Endothelial cell of umbilical vein (primary cell): ENCODE data around the gene FOLR2. TPM values are rescaled to one million over a fixed set of nuclear protein-coding genes. Genes with fewer than 3 reads are reported as not detected.
A peak's percentile ranks its signal among the peaks of the same experiment; 100 is the strongest.

Experiments
- BruUV-seq: library from RNA; stranded (reverse); fragments of 400-500 nt; replicated peaks from 2 replicates; lab custom pipeline; 2021; lab: Mats Ljungman, UMichigan
- CTCF ChIA-PET: fragments of 300-600, 350-600 bp; sonication (Branson Sonifier 250); formaldehyde crosslinking; loops from one replicate; lab custom pipeline; 2021; ENCODE audit warnings: antibody characterized with exemption, inconsistent platforms; lab: Charles Lee
- POLR2A ChIA-PET: fragments of 300-600, 350-600 bp; sonication (Branson Sonifier 250); formaldehyde crosslinking; loops from one replicate; lab custom pipeline; 2021; ENCODE audit warnings: antibody characterized with exemption, inconsistent platforms; lab: Charles Lee
- DNase-seq: peaks from one replicate; pipeline ENCODE4 v3.0.0-alpha.2; 2011; ENCODE audit warnings: low read depth, low spot score
- FAIRE-seq: peaks from 2 replicates; lab custom pipeline; 2011; peaks lifted over from hg19 to GRCh38; lab: Jason Lieb, UNC
- H2AFZ ChIP-seq: 2 replicates; pipeline ENCODE4 v1.6.0; 2012; ENCODE audit warnings: low read depth, low read length, control low read depth, inconsistent platforms
- H3K27ac ChIP-seq: 2 replicates; pipeline ENCODE4 v1.5.1; 2011; ENCODE audit warnings: low read depth, mild to moderate bottlenecking, control low read depth, low read length, moderate library complexity; ENCODE audit not compliant: insufficient read depth
- H3K27me3 ChIP-seq, 2 experiments: 2 replicates each; pipeline versions ENCODE4 v1.6.0 to v1.6.1; 2011; ENCODE audit warnings: low read length in 2 of 2, mixed read lengths in 1 of 2; ENCODE audit not compliant: control insufficient read depth in 2 of 2, insufficient read depth in 2 of 2
- H3K36me3 ChIP-seq, 2 experiments: 2 replicates in 1 of 2; 3 replicates in 1 of 2; pipeline ENCODE4 v1.5.1; 2011; ENCODE audit warnings: low read length in 2 of 2, mild to moderate bottlenecking in 1 of 2, moderate library complexity in 1 of 2; ENCODE audit not compliant: control insufficient read depth in 2 of 2, insufficient read depth in 2 of 2; ENCODE audit errors: extremely low read depth in 1 of 2
- H3K4me1 ChIP-seq: 3 replicates; pipeline ENCODE4 v1.5.1; 2011; ENCODE audit warnings: mild to moderate bottlenecking, low read length; ENCODE audit not compliant: control insufficient read depth, insufficient read depth; ENCODE audit errors: extremely low read depth
- H3K4me2 ChIP-seq: 2 replicates; pipeline ENCODE4 v1.6.1; 2011; ENCODE audit warnings: low read length, control low read depth, mixed read lengths; ENCODE audit not compliant: insufficient read depth
- H3K4me3 ChIP-seq, 3 experiments: fragments of 200-600 bp in 1 of 3; sonication (generic), shearing (Covaris generic) in 1 of 3; replicated peaks in 1 of 3; 2 replicates each; pipeline ENCODE4 v1.5.1; 2011 to 2016; ENCODE audit warnings: control low read depth in 3 of 3, low read length in 3 of 3, mild to moderate bottlenecking in 2 of 3, inconsistent platforms in 1 of 3, low read depth in 1 of 3, moderate library complexity in 1 of 3; ENCODE audit not compliant: insufficient read depth in 1 of 3
- H3K79me2 ChIP-seq: 2 replicates; pipeline ENCODE4 v1.6.0; 2012; ENCODE audit warnings: low read length, inconsistent platforms; ENCODE audit not compliant: control insufficient read depth, insufficient read depth
- H3K9ac ChIP-seq: replicated peaks from 2 replicates; pipeline ENCODE3; 2011; ENCODE audit warnings: low read length, control low read depth; ENCODE audit not compliant: insufficient read depth; ENCODE audit errors: extremely low read depth
- H3K9me1 ChIP-seq: replicated peaks from 3 replicates; pipeline ENCODE4 v1.6.0; 2011; ENCODE audit warnings: mild to moderate bottlenecking, low read length; ENCODE audit not compliant: control insufficient read depth, insufficient read depth; ENCODE audit errors: extremely low read depth
- H3K9me3 ChIP-seq: replicated peaks from 2 replicates; pipeline ENCODE4 v1.5.1; 2012; ENCODE audit warnings: low read length, inconsistent platforms; ENCODE audit not compliant: control insufficient read depth, insufficient read depth
- H4K20me1 ChIP-seq: replicated peaks from 2 replicates; pipeline ENCODE3; 2011; ENCODE audit warnings: mild to moderate bottlenecking, low read length; ENCODE audit not compliant: control insufficient read depth, insufficient read depth; ENCODE audit errors: extremely low read depth
- CTCF ChIP-seq, 2 donors: IDR thresholded peaks; 1 replicate in 1 of 2; 2 replicates in 1 of 2; pipeline ENCODE4 v1.5.1; 2011; ENCODE audit warnings: low read length in 2 of 2, mild to moderate bottlenecking in 2 of 2, moderate library complexity in 2 of 2, control low read depth in 1 of 2, inconsistent platforms in 1 of 2, low read depth in 1 of 2; ENCODE audit not compliant: insufficient read depth in 1 of 2; ENCODE audit errors: extremely low read depth in 1 of 2
- EZH2 ChIP-seq: IDR thresholded peaks from 2 replicates; pipeline ENCODE4 v1.6.1; 2012; ENCODE audit warnings: borderline replicate concordance, low read depth, mild to moderate bottlenecking, moderate library complexity, low read length, inconsistent platforms; ENCODE audit not compliant: severe bottlenecking
- FOS ChIP-seq: IDR thresholded peaks from 2 replicates; pipeline ENCODE4 v1.6.1; 2011; ENCODE audit warnings: mild to moderate bottlenecking, low read length, moderate library complexity, borderline replicate concordance; ENCODE audit not compliant: insufficient read depth
- GATA2 ChIP-seq: IDR thresholded peaks from 2 replicates; pipeline ENCODE4 v1.7.0; 2011; ENCODE audit warnings: low read depth, mild to moderate bottlenecking, moderate library complexity, mixed read lengths, low read length; ENCODE audit not compliant: insufficient read length, insufficient read depth
- JUN ChIP-seq: IDR thresholded peaks from 2 replicates; pipeline ENCODE4 v1.6.1; 2011; ENCODE audit warnings: borderline replicate concordance, low read depth; ENCODE audit not compliant: insufficient read length, insufficient read depth
- MAX ChIP-seq: IDR thresholded peaks from 2 replicates; pipeline ENCODE4 v1.6.1; 2011; ENCODE audit not compliant: insufficient read depth, insufficient read length
- MYC ChIP-seq: IDR thresholded peaks from one replicate; pipeline ENCODE4 v1.6.1; 2011; ENCODE audit warnings: mild to moderate bottlenecking, low read depth, low read length
- POLR2A ChIP-seq: IDR thresholded peaks from 2 replicates; pipeline ENCODE4 v1.6.1; 2012; ENCODE audit warnings: low read depth, mild to moderate bottlenecking, control low read depth, low read length
- POLR2AphosphoS5 ChIP-seq: IDR thresholded peaks from 2 replicates; pipeline ENCODE4 v1.6.1; 2012; ENCODE audit warnings: low read depth, mild to moderate bottlenecking, control low read depth, low read length, moderate library complexity; ENCODE audit not compliant: insufficient read depth
- dilution Hi-C: fragments of 300-500 bp; cut with MboI; formaldehyde crosslinking; loops from one replicate; pipeline ENCODE4 v1.15.0; 2019; ENCODE audit warnings: low sequenced_read_pairs; ENCODE audit not compliant: extremely low pct_ligation_motif_present
- intact Hi-C: fragments of 100-400 bp; cut with micrococcal nuclease; formaldehyde crosslinking; loops from one replicate; pipeline ENCODE4 v1.10.0; 2022
- polyA plus RNA-seq, 4 experiments: library from polyadenylated mRNA; depleted of rRNA in 3 of 4; stranded (reverse) in 3 of 4; unstranded in 1 of 4; fragments of >200 nt; gene quantifications; 2 replicates each; pipeline versions ENCODE4 v1.2.1 to v1.2.3, GENCODE V29; 2011 to 2012; ENCODE audit warnings: missing spikeins in 1 of 4
- total RNA-seq: library from RNA; stranded (reverse); gene quantifications from 2 replicates; pipeline ENCODE4 v1.2.3, GENCODE V29; 2021

The FOLR2 gene
- total and polyA plus RNA-seq, 2 donors (not counting 3 experiments of a cell fraction or from before 2014, with no cell fraction given) = not detected

- ChIA-PET POLR2A (no interaction called here), CTCF (interaction anchor here (0.7 to 3.8 kb wide), 22 partner anchors 8 to 261 kb away, joined by 3 to 38 read pairs (median 3); partner anchors contain the start of gene INPPL1)
- H2AFZ ChIP-seq = no peak overlapping the region
- BruUV-seq = no TSS peak
- no peaks in the 10 kb centered on the region for H4K20me1 ChIP-seq
- no peaks in the 10 kb centered on the region for H3K9me1 ChIP-seq
- no peak overlapping the region for H3K4me3 ChIP-seq
- TF ChIP-seq CTCF (IDR thresholded peaks at IDR 0.05; ENCODE audit: extremely low read depth in 1 of 2, insufficient read depth in 1 of 2, low read depth in 1 of 2, low read length in 2 of 2) = peak; percentile 77 to 85
- no peak for TF ChIP-seq MYC
- TF ChIP-seq POLR2A = peak; percentile 45
- no peaks in the 10 kb centered on the region for H3K9me3 ChIP-seq
- intact Hi-C loops = loop anchor here (1.0 to 2.0 kb wide), 4 partner anchors 15 to 213 kb away; no protein-coding TSS in a partner anchor
- H3K9ac ChIP-seq = no peak overlapping the region
- H3K4me2 ChIP-seq = no peak overlapping the region
- peak; percentile 83 for FAIRE-seq
- peaks cover 6 to 38% of the 10 kb centered on the region in 2 experiments for H3K36me3 ChIP-seq
- dilution Hi-C loops = no loop called here
- H3K27ac ChIP-seq = no peak overlapping the region
- H3K27me3 ChIP-seq = peaks cover 28 to 37% of the 10 kb centered on the region in 2 experiments
- no peaks in the 10 kb centered on the region for H3K79me2 ChIP-seq
- DNase-seq = peak; percentile 51
- H3K4me1 ChIP-seq = peaks cover 12% of the 10 kb centered on the region
Measured at GRCh38 chr11:72238040-72238450, 21.5 kb downstream of the FOLR2 start.

- TF ChIP-seq JUN (no peak), MYC (no peak), POLR2AphosphoS5 (no peak), MAX (no peak), POLR2A (no peak), EZH2 (no peak), CTCF (IDR thresholded peaks at IDR 0.05; ENCODE audit: extremely low read depth in 1 of 2, insufficient read depth in 1 of 2, low read depth in 1 of 2, low read length in 2 of 2) (no peak), GATA2 (no peak), FOS (no peak)
- BruUV-seq = TSS peak; percentile 51
- intact Hi-C loops (loop anchor here (1.0 to 2.0 kb wide), 4 partner anchors 15 to 213 kb away; no protein-coding TSS in a partner anchor), dilution Hi-C loops (no loop called here)
- H3K9ac ChIP-seq = no peak overlapping the region
- no peaks in the 10 kb centered on the region for H3K79me2 ChIP-seq
- no peaks in the 10 kb centered on the region for H3K9me3 ChIP-seq
- FAIRE-seq (no peak), DNase-seq (no peak)
- H3K27ac ChIP-seq = no peak overlapping the region
- peaks cover 6 to 31% of the 10 kb centered on the region in 2 experiments for H3K36me3 ChIP-seq
- ChIA-PET CTCF (interaction anchor here (0.7 to 3.8 kb wide), 22 partner anchors 9 to 262 kb away, joined by 3 to 38 read pairs (median 3); partner anchors contain the start of gene INPPL1), POLR2A (no interaction called here)
- H3K9me1 ChIP-seq = no peaks in the 10 kb centered on the region
- no peaks in the 10 kb centered on the region for H4K20me1 ChIP-seq
- no peak overlapping the region for H2AFZ ChIP-seq
- peaks cover 12% of the 10 kb centered on the region for H3K4me1 ChIP-seq
- H3K4me2 ChIP-seq = no peak overlapping the region
- no peak overlapping the region for H3K4me3 ChIP-seq
- peaks cover 35 to 44% of the 10 kb centered on the region in 2 experiments for H3K27me3 ChIP-seq
Measured at GRCh38 chr11:72238492-72239312, 22.1 kb downstream of the FOLR2 start.
